H1 (cell line): Measurements from ENCODE around the gene NPR2.

ENCODE experiments used
- CEBPB ChIP-seq: IDR thresholded peaks from 2 replicates; pipeline ENCODE4 v1.6.1; 2012; ENCODE audit warnings: low read depth, low read length
- CREB1 ChIP-seq: IDR thresholded peaks from 2 replicates; pipeline ENCODE4 v1.6.1; 2012; ENCODE audit warnings: inconsistent platforms
- CTCF ChIP-seq, 3 experiments: IDR thresholded peaks; 1 replicate in 2 of 3; 2 replicates in 1 of 3; pipeline versions ENCODE4 v1.5.1 to v1.6.1; 2011; ENCODE audit warnings: low read length in 3 of 3, mild to moderate bottlenecking in 3 of 3, inconsistent platforms in 2 of 3, low read depth in 1 of 3, moderate library complexity in 1 of 3; ENCODE audit not compliant: insufficient read depth in 1 of 3; ENCODE audit errors: control extremely low read depth in 1 of 3
- EP300 ChIP-seq, 2 experiments: IDR thresholded peaks; 1 replicate in 1 of 2; 2 replicates in 1 of 2; pipeline ENCODE4 v1.6.1; 2011 to 2012; ENCODE audit warnings: low read depth in 2 of 2, low read length in 2 of 2, mild to moderate bottlenecking in 2 of 2, borderline replicate concordance in 1 of 2, inconsistent platforms in 1 of 2, moderate library complexity in 1 of 2
- RAD21 ChIP-seq, 2 experiments: IDR thresholded peaks in 1 of 2; conservative IDR thresholded peaks in 1 of 2; 2 replicates each; pipeline ENCODE4 v1.6.1; 2011; ENCODE audit warnings: low read depth in 2 of 2, low read length in 2 of 2, improper control_type of control experiment in 1 of 2, inconsistent platforms in 1 of 2, mild to moderate bottlenecking in 1 of 2, moderate library complexity in 1 of 2
- SIN3A ChIP-seq, 2 experiments: IDR thresholded peaks in 1 of 2; conservative IDR thresholded peaks in 1 of 2; 2 replicates each; pipeline ENCODE4 v1.6.1; 2011 to 2012; ENCODE audit warnings: low read length in 2 of 2, improper control_type of control experiment in 1 of 2, low read depth in 1 of 2, mild to moderate bottlenecking in 1 of 2
- SRF ChIP-seq: IDR thresholded peaks from 2 replicates; pipeline ENCODE4 v1.6.1; 2011; ENCODE audit warnings: mild to moderate bottlenecking, low read depth, low read length, moderate library complexity
- YY1 ChIP-seq: IDR thresholded peaks from 2 replicates; pipeline ENCODE4 v1.6.1; 2011; ENCODE audit warnings: low read depth, mild to moderate bottlenecking, low read length
- ZNF274 ChIP-seq: IDR thresholded peaks from 2 replicates; pipeline ENCODE4 v1.7.0; 2012; ENCODE audit warnings: low read length, borderline replicate concordance; ENCODE audit errors: extremely low read depth
- TF ChIP-seq, protein P1 (sequence below): IDR thresholded peaks from 2 replicates; pipeline ENCODE4 v1.6.1; 2011; ENCODE audit warnings: low read depth, mild to moderate bottlenecking, low read length; ENCODE audit not compliant: insufficient read depth
- TF ChIP-seq, protein P2 (sequence below): IDR thresholded peaks from 2 replicates; pipeline ENCODE4 v1.6.1; 2011; ENCODE audit warnings: low read length, improper control_type of control experiment

- TF ChIP-seq CTCF (IDR thresholded peaks at IDR 0.05; ENCODE audit: control extremely low read depth in 1 of 3, insufficient read depth in 1 of 3, low read depth in 1 of 3, low read length in 3 of 3) (no peak), ZNF274 (no peak), RAD21 (IDR thresholded peaks at IDR 0.05 in 1 of 2, conservative IDR thresholded peaks at IDR 0.05 in 1 of 2; ENCODE audit: low read depth in 2 of 2, low read length in 2 of 2) (no peak), EP300 (IDR thresholded peaks at IDR 0.05; ENCODE audit: borderline replicate concordance in 1 of 2, low read depth in 2 of 2, low read length in 2 of 2) (no peak), CEBPB (no peak), CREB1 (no peak), YY1 (no peak), SIN3A (conservative IDR thresholded peaks at IDR 0.05 in 1 of 2, IDR thresholded peaks at IDR 0.05 in 1 of 2; ENCODE audit: low read depth in 1 of 2, low read length in 2 of 2) (no peak), SRF (no peak)
- TF ChIP-seq, protein P1, sequence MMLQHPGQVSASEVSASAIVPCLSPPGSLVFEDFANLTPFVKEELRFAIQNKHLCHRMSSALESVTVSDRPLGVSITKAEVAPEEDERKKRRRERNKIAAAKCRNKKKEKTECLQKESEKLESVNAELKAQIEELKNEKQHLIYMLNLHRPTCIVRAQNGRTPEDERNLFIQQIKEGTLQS = no peak
- TF ChIP-seq, protein P2, sequence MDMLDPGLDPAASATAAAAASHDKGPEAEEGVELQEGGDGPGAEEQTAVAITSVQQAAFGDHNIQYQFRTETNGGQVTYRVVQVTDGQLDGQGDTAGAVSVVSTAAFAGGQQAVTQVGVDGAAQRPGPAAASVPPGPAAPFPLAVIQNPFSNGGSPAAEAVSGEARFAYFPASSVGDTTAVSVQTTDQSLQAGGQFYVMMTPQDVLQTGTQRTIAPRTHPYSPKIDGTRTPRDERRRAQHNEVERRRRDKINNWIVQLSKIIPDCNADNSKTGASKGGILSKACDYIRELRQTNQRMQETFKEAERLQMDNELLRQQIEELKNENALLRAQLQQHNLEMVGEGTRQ = no peak
Observed at GRCh38 chr9:35820076-35820475, 28.7 kb downstream of the NPR2 start.
